AG10803 (cell line): ENCODE data around the gene DBET.
"Not testable (repeated sequence)": the region's sequence is repeated elsewhere in the genome, so short reads cannot be mapped to it uniquely, and the experiment has no call there.

Source experiments
- DNase-seq: peaks from one replicate; pipeline ENCODE4 v3.0.0; 2010; ENCODE audit warnings: low read depth
- H3K4me3 ChIP-seq: 2 replicates; pipeline ENCODE4 v1.5.1; 2011; ENCODE audit warnings: mild to moderate bottlenecking, low read length, control low read depth
- TF ChIP-seq, protein P1 (sequence below): conservative IDR thresholded peaks from 2 replicates; pipeline ENCODE4 v1.5.1; 2011; ENCODE audit warnings: mild to moderate bottlenecking, low read length, control low read depth, inconsistent platforms

Gene DBET

DNA sequence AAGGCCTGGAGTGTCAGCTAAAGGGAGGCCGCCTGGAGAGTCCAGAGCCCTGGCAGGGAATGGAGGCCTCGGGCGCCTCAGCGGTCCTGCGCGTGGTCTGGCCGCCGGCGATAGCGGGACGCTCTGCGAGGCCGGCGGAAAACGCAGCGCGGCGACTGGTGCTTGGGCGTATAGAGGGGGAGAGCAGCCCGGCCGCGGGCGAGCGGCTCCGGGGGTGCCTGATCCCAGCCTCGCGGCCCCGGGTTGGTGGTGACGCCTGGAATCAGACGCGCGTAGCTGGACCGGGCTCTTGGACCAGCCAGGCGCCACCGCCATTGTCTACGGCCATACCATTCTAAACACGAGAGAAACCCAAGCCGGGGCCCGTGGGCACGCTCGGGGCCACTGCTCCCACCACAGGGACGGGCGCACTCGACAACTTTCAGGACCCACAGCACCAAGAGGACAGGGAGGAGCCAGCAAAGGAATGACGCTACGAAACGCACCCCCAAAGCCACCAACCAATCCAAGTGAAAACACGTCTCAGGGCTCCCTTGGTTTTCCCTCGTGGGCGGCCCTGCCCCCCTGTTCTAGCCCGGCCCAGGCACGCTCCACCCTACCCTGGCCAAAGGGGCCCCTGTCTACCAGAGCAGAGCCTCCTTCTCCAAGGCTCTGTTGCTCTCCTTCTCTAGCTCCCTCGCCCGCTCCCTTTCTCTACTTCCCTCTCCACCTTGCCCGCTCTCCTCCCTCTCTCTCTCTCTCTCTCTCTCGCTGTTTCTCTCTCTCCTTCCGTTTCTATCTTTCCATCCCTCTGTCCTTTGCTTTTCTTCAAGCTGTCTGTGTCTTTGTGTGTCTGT lies 45.1 kb upstream of the DBET start:
- no peak overlapping the region for H3K4me3 ChIP-seq
- DNase-seq, result no peak

DNA sequence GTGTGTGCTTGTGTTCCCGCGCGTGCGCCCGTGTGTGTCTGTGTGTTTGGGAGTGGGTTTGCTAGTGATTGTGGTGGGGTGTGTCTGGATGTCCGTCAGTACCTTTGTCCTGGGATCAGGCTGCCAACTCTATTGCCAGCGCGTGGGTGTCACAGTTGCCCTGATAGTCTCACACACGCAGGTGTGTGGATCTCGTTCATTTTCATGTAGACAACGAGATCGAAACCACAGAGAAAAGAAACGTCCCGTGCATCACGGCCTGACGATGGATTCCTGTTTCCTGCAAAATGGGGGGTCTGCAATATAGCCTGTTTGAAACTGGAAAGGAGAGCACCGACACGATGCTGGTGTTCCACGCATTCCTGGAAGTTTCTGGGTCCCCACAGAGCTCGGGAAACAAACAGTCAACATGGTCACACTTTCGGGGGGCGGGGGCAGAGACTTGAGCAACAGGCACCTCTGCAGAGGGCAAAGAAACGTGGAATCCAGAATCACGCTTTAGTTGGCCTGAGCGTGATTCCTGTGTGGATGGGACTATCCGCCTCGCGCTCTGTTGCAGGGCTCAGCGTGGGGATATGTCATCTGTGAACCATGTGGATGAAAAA lies 44.3 kb upstream of the DBET start:
- DNase-seq, result not testable (repeated sequence)

More for the DNA sequence above, 45.1 kb upstream of the DBET start:
- TF ChIP-seq, protein P1, sequence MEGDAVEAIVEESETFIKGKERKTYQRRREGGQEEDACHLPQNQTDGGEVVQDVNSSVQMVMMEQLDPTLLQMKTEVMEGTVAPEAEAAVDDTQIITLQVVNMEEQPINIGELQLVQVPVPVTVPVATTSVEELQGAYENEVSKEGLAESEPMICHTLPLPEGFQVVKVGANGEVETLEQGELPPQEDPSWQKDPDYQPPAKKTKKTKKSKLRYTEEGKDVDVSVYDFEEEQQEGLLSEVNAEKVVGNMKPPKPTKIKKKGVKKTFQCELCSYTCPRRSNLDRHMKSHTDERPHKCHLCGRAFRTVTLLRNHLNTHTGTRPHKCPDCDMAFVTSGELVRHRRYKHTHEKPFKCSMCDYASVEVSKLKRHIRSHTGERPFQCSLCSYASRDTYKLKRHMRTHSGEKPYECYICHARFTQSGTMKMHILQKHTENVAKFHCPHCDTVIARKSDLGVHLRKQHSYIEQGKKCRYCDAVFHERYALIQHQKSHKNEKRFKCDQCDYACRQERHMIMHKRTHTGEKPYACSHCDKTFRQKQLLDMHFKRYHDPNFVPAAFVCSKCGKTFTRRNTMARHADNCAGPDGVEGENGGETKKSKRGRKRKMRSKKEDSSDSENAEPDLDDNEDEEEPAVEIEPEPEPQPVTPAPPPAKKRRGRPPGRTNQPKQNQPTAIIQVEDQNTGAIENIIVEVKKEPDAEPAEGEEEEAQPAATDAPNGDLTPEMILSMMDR, result no peak

DNA sequence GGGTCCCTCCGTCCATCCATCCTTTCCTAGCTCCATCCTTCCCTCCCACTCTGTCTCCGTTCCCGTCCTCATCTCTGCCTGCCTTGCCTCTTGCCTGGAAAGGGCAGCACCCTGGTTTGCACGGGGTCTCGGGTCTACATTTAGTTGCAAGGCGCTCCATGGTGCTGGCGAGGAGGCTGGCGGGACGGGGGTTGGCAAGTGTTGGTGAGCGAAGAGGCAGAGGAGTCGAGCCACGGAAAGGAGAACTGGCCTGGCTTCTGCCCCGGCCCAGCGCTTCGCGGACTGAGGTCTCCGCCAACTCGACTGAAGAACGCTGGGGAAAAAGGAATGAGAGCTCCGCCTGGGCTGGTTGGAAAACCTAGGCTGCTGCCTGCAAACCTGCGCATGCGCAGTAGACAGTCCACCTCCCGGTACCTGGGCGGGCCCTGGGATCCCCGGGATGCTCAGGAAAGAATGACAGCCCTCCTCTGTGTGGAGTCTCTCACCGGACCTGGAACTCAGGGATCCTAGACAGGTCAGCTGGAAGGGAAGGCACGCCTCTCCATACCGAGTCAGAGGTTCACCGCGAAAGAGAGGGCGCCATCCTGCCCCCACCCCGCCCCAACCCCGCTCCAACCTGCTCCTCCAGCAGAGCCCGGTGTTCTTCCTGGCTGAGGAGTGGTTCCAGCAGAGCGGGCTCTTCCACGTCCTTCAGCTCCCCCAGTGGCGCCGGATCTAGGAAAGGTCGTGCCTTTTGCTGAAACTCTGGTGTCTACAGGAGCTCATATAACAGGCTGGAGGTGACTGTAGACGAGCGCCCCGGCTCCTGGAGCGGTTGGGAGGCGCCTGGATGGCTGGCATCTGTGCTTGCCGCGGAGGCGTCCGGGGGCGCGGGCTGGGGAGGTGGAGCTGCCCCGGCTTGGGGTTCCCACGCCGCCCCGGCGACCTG lies 43.2 kb upstream of the DBET start:
- TF ChIP-seq, protein P1, result no peak
- H3K4me3 ChIP-seq, result no peak overlapping the region; the same call in 1 of the 2 replicates
- DNase-seq, result peak; percentile 34

More for the DNA sequence above, 44.3 kb upstream of the DBET start:
- not testable (repeated sequence) for H3K4me3 ChIP-seq

DNA sequence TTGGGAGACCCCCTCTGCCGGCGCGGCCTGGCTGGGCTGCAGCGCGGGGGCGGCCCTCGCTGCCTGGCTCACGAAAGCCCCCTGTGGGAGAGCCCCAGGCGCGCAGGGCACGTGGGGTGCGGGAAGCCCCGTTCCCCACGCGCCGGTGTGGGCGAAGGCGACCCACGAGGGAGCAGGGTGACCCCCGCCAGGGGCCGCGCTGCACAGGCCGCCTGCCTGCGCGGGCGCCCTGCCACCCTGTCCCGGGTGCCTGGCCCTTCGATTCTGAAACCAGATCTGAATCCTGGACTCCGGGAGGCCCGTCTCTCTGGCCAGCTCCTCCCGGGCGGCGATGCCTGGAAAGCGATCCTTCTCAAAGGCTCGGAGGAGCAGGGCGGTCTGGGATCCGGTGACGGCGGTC lies 42.3 kb upstream of the DBET start:
- not testable (repeated sequence) for DNase-seq, H3K4me3 ChIP-seq

DNA sequence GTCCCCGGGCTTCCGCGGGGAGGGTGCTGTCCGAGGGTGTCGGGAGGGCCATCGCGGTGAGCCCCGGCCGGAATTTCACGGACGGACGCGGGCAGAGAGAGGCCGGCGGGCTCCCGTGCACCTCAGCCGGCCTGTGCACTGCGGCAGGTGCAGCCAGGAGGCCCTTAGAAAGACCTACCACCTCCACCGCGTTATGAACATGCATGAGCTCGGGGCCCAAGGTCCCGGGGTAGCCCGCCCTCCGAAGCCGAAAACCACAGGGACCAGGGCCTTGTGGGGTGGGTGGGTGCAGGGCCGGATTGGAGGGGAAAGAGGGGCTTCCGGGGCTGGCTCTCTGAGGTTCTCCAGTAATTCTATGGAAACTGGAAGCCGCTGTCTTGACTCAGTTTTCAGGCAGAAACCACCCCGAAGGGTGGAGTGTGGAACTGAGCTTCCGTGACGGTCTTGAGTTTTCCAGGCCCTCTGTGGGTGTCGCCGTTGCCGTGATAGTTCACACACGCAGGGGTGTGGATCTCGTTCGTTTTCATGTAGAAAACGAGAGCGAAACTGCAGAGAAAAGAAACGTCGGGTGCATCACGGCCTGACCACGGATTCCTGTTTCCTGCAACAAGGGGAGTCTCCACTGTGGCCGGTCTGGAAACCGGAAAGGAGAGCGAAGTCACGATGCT lies 41.6 kb upstream of the DBET start:
- DNase-seq, H3K4me3 ChIP-seq: not testable (repeated sequence)

DNA sequence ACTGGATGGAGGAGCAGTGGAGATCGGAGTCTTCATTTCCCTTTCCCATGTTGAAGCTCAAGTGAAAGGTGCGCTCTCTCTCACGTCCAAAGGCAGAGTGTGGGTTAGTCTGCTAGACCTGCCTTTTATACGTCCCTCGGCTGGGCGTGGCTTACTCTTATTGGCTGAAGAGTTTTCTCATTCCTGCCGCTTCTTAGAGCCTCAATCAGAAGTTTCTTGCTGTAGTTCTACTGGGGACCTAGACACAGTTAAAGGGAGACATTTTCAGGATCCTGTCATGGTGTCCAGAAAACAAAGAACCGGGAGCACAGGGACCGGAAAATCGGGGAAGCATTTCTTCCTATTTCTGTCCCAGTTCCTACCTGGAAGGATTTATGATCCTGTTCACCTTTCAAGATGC lies 37.1 kb upstream of the DBET start, which contains the start of gene FRG2:
Gene FRG2 (minus strand): TSS at position 101 of the 400 bp plus-strand sequence. CDS start 52 bp downstream, at position 49.
- DNase-seq, H3K4me3 ChIP-seq: not testable (repeated sequence)

DNA sequence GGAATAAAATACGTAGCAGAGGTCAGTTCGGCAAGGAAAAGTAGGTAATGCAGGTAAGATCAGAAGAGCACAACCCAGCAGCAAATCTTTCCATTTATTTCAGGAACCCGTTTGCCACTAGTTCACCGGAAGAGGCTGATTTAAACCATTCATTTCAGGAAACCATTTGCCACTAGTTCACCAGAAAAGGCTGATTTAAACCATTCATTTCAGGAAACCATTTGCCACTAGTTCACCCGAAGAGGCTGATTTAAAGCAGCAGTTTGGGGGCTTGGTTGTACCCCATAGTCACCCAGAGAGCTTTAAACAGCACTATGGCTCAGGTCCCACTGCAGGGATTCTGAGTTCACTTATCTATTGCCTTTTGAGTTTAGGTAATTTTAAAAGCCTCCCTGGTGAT lies 33.0 kb upstream of the DBET start:
- not testable (repeated sequence) for H3K4me3 ChIP-seq, DNase-seq

DNA sequence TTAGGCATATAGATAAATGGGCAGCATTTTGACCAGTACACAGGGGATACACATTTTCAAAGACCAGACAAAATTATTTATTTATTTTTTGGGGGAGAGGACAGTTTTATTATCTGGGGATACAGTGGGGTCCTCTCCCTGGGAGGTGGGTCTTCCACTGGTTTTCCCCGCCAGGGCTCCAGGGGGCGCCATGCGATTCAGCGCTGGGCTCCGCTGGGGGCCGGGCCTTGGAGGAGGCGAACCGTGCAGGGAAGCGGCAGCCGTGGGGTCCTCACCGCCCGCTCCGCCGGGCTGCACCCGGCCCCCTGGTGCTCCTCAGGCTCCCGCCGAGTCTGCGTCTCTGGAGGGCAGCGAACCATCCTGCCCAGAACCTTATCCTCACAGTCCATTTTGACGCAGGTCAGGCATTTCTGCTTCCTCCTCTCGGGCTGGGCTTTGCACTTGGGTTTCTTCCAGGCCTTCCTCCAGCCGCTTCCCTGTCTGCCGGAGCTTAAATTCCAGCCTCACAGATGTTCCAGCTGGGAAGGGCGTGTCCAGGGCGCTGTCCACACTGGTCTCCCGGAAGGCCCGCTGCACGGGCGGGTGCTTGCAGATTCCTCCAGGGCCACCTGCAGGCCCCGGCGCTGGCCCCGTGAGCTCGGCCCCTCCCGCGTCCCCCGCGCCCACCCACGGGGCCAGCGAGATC lies 26.5 kb upstream of the DBET start:
- H3K4me3 ChIP-seq, DNase-seq: not testable (repeated sequence)

DNA sequence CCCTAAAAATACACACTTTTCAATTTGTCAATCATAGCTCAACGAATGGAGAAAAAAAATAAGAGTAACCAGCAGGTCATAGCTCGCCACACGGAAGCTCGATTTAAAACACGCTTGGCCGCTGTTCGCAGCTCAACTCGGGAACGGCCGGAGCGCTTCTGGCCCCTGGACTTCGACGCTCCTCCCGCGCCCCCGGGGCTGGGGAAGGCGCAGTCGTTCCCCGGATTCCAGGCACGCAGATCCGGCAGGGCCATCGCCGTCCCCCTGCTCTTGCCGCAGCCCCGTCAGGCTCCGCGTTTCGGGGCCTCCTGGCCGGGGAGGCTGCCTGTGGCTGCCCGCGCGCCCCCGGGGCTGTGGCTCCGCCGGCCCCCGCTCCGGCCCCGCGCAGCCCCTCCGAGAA lies 23.4 kb upstream of the DBET start:
- not testable (repeated sequence) for H3K4me3 ChIP-seq, DNase-seq

DNA sequence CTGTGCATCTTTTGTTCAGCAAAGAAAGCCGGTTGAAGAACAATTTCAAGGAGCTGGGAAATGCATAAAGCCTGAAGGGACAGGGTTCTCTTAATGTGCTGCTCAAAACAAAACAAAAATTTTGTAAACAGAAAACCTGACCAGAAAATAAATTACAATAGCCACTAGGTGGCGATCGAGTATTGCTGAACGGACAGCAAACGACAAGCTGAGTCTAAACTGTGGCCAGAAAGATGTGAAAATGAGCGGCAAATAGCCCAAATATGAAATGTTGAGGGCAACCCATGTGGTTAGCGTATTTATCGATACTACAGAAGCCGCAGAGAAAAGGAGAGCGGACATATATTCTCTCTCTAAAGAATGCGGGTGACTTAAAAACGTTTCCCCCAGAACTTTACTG lies 16.7 kb upstream of the DBET start:
- H3K4me3 ChIP-seq, DNase-seq: not testable (repeated sequence)

DNA sequence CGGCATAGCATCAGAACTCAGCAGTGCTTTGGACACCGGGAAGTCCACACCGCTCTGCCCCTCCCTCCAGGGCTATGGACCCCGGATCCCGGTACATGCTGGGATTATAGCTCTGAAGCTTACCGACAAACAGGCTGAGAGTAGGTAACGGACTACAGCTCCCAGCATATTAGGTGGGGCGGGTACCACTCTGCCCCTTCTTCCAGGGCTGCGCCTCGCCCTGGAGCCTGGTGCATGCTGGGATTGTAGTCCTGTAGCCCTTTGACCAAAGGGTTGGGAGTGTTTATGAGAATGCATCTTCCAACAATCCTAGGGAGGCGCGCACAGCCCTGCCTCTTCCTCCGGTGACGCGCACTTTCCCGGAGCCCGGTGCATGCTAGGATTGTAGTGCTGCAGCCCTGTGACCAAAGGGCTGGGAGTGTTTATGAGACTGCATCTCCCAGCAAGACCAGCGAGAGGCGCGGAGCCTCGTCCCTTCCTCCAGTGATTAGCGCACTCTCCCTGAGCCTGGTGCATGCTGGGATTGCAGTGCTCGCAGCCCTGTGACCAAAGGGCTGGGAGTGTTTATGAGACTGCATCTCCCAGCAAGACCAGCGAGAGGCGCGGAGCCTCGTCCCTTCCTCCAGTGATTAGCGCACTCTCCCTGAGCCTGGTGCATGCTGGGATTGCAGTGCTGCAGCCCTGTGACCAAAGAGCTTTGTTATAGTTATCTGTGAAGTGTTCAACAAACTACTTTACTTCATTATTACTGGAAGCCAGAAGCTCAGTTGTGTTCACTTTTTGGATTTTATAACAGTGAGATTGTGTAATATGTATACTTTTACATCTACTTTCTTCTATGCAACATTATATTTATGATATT lies 14.7 kb upstream of the DBET start:
- H3K4me3 ChIP-seq, DNase-seq: not testable (repeated sequence)

DNA sequence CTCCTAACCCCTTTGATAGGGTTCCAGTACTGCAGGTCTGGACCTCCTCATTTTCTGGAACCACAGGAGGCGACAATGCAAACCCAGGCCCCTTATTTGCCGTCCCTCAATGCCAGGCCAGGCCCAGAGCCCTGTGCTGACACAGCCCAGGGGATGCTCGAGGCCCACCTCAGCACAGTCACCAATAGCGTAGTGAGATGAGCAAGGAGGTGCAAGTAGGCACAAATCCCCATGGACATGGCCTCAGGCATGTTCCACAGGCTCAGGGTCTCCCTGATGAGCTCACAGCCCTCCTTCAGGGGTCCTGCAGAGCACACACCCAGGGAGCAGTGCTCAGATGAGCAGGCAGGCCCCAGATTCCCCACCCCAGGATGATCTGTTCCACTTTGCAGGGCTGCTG lies 5.3 kb upstream of the DBET start:
- not testable (repeated sequence) for DNase-seq, H3K4me3 ChIP-seq

DNA sequence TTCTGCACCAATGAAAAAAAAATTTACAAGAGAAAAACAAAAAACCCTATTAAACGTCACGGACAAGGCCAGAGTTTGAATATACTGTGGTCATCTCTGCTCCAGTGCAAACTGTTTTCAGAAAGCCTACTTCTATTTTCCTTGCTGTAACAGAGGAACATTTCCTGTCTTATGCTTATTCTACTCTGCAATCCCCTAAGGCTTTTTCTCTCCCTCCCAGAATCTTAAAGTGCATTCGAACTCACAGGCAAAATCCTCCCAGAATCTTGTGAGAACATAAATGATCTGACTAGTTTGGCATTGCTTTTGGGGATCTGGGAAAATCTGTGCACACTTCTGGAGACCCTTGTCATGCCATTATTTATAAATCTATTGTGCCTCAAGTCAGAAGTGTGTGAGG lies 503 bp downstream of the DBET start:
- H3K4me3 ChIP-seq, DNase-seq: not testable (repeated sequence)

DNA sequence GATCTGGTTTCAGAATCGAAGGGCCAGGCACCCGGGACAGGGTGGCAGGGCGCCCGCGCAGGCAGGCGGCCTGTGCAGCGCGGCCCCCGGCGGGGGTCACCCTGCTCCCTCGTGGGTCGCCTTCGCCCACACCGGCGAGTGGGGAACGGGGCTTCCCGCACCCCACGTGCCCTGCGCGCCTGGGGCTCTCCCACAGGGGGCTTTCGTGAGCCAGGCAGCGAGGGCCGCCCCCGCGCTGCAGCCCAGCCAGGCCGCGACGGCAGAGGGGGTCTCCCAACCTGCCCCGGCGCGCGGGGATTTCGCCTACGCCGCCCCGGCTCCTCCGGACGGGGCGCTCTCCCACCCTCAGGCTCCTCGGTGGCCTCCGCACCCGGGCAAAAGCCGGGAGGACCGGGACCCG lies 4.0 kb downstream of the DBET start:
- not testable (repeated sequence) for H3K4me3 ChIP-seq, DNase-seq

DNA sequence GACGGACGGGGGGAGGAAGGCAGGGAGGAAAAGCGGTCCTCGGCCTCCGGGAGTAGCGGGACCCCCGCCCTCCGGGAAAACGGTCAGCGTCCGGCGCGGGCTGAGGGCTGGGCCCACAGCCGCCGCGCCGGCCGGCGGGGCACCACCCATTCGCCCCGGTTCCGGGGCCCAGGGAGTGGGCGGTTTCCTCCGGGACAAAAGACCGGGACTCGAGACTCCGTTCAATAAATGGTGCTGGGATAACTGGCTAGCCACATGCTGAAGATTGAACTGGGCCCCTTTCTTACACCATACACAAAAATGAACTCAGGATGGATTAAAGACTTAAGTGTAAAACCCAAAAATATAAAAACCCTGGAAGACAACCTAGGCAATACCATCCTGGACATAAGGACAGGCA lies 28.8 kb downstream of the DBET start:
- not testable (repeated sequence) for H3K4me3 ChIP-seq, DNase-seq
